Endothelial cell (in vitro differentiated cells): ENCODE measurements around the gene RFT1. TPM values are rescaled to one million over a fixed set of nuclear protein-coding genes. Genes with fewer than 3 reads are reported as not detected.
A peak's percentile ranks its signal among the peaks of the same experiment; 100 is the strongest.

Experiments
- DNase-seq: peaks from one replicate; pipeline ENCODE4 v3.0.0; 2021; ENCODE audit warnings: low spot score
- H3K27ac Mint-ChIP-seq: one replicate; pipeline ENCODE4 v1.8.0; 2021; ENCODE audit warnings: mixed read lengths, inconsistent platforms; ENCODE audit not compliant: unreplicated experiment
- H3K27me3 Mint-ChIP-seq: one replicate; pipeline ENCODE4 v1.8.0; 2021; ENCODE audit warnings: mild to moderate bottlenecking, moderate library complexity, mixed read lengths, inconsistent platforms; ENCODE audit not compliant: unreplicated experiment
- H3K36me3 Mint-ChIP-seq: one replicate; pipeline ENCODE4 v1.8.0; 2021; ENCODE audit warnings: mild to moderate bottlenecking, low read depth, mixed read lengths, inconsistent platforms; ENCODE audit not compliant: unreplicated experiment
- H3K4me1 Mint-ChIP-seq: one replicate; pipeline ENCODE4 v1.8.0; 2021; ENCODE audit warnings: mild to moderate bottlenecking, mixed read lengths, inconsistent platforms; ENCODE audit not compliant: unreplicated experiment
- H3K4me3 Mint-ChIP-seq: one replicate; pipeline ENCODE4 v1.8.0; 2021; ENCODE audit warnings: mild to moderate bottlenecking, mixed read lengths, inconsistent platforms; ENCODE audit not compliant: unreplicated experiment
- H3K9me3 Mint-ChIP-seq: one replicate; pipeline ENCODE4 v1.8.0; 2021; ENCODE audit warnings: mixed read lengths, inconsistent platforms; ENCODE audit not compliant: unreplicated experiment
- total RNA-seq: library from RNA; stranded (reverse); fragmentation: NEBNext Ultra II Directional; extraction: Animal tissue kit (Norgen Biotek cat#: 25700); gene quantifications from one replicate; pipeline ENCODE4 v1.2.1, GENCODE V29; 2021; ENCODE audit not compliant: unreplicated experiment
- TF ChIP-seq, protein P1 (sequence below): fragments of 200-600 bp; sonication (generic); IDR thresholded peaks from one replicate; pipeline ENCODE4 v1.5.0; 2021; ENCODE audit warnings: antibody characterized with exemption; ENCODE audit not compliant: unreplicated experiment

Gene RFT1
- total RNA-seq, 1 donor from 2014 or later = 21.1 TPM

GRCh38 chr3:53109891-53110771 is 20.1 kb downstream of the RFT1 start:
- H3K4me3 Mint-ChIP-seq = no peak overlapping the region
- peaks cover 4% of the 10 kb centered on the region for H3K36me3 Mint-ChIP-seq
- DNase-seq = peak; percentile 52
- H3K4me1 Mint-ChIP-seq = no peaks in the 10 kb centered on the region
- no peaks in the 10 kb centered on the region for H3K9me3 Mint-ChIP-seq
- no peaks in the 10 kb centered on the region for H3K27me3 Mint-ChIP-seq
- no peak overlapping the region for H3K27ac Mint-ChIP-seq
- TF ChIP-seq, protein P1, sequence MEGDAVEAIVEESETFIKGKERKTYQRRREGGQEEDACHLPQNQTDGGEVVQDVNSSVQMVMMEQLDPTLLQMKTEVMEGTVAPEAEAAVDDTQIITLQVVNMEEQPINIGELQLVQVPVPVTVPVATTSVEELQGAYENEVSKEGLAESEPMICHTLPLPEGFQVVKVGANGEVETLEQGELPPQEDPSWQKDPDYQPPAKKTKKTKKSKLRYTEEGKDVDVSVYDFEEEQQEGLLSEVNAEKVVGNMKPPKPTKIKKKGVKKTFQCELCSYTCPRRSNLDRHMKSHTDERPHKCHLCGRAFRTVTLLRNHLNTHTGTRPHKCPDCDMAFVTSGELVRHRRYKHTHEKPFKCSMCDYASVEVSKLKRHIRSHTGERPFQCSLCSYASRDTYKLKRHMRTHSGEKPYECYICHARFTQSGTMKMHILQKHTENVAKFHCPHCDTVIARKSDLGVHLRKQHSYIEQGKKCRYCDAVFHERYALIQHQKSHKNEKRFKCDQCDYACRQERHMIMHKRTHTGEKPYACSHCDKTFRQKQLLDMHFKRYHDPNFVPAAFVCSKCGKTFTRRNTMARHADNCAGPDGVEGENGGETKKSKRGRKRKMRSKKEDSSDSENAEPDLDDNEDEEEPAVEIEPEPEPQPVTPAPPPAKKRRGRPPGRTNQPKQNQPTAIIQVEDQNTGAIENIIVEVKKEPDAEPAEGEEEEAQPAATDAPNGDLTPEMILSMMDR = peak; percentile 24

DNA sequence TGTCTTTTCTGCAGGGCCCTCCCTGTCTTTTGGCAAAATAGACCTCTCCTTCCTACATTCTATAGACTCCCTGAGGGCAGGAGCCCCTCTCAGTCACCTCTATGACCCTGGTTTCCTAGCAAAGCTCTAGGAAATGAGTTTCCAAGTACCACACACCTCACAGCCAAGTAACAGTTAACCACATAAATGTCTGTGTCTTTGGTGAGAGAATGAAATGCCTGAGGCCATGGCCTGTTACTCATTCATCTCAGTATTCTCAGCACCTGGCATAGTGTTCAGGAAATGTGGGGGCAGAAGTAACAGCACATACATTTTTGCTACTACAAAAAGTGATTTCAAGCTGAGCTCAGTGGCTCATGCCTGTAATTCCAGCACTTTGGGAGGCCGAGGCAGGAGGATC is 21.0 kb downstream of the RFT1 start:
- no peak overlapping the region for H3K4me3 Mint-ChIP-seq
- TF ChIP-seq, protein P1 = no peak
- H3K4me1 Mint-ChIP-seq = no peaks in the 10 kb centered on the region
- H3K27me3 Mint-ChIP-seq = no peaks in the 10 kb centered on the region
- H3K27ac Mint-ChIP-seq = no peak overlapping the region
- H3K36me3 Mint-ChIP-seq = peaks cover 4% of the 10 kb centered on the region
- no peaks in the 10 kb centered on the region for H3K9me3 Mint-ChIP-seq
- DNase-seq = no peak

- H3K27me3 Mint-ChIP-seq = peaks cover 2% of the 10 kb centered on the region
Measured at GRCh38 chr3:53104762-53105161, 25.5 kb downstream of the RFT1 start.

DNA sequence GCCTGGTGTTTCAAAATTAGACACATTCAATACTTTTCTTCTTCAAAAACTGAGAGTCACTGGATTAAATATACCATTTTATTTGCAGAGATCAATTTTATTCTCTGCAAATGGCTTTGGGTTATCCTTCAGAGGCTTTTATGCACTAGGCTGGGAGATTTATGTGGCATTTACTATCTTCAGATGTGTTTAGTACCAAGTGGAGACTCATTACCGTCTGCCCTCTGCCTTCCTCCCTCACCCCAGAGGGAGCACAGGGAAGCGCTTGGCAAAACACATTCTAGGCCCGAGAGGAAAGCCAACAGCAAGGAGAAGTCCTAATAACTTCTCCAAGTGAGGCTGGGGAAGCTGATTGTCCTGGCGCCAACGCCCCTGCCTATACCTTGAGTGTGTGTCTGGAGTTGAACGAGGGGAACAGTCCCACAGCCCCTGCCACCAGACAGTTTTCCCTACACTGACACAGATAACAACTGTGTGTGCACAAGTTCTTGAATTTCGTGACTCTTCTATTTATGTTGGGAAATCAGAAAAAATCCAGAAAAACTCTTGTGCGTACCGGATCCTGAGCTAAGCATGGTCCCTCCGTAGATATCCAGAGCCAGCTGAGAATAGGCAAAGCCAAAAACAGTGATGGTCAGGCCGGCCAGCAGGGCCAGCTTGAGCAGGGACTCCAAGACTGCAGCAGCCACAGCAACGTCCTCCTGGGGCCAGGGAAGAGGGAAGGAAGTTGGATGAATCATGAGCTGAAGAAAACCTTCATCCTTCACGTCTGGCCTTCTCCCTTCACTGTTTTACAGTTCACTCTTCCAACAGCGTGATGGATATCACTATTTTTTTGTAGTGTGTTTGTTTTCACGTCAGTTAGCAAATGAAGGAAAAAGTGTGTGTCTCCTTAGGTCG is 26.6 kb downstream of the RFT1 start:
- Mint-ChIP-seq H3K4me1 (no peaks in the 10 kb centered on the region), H3K36me3 (peaks cover 19% of the 10 kb centered on the region), H3K27me3 (peaks cover 2% of the 10 kb centered on the region), H3K27ac (no peak overlapping the region), H3K9me3 (no peaks in the 10 kb centered on the region), H3K4me3 (no peak overlapping the region)
- TF ChIP-seq, protein P1 = no peak
- DNase-seq = no peak

More at GRCh38 chr3:53104762-53105161, 25.5 kb downstream of the RFT1 start:
- H3K4me3 Mint-ChIP-seq = no peak overlapping the region
- H3K36me3 Mint-ChIP-seq = peaks cover 20% of the 10 kb centered on the region
- no peaks in the 10 kb centered on the region for H3K4me1 Mint-ChIP-seq
- TF ChIP-seq, protein P1 = no peak
- DNase-seq = no peak
- no peaks in the 10 kb centered on the region for H3K9me3 Mint-ChIP-seq
- H3K27ac Mint-ChIP-seq = no peak overlapping the region
